ENCODE measurements around the gene SVBP. TPM values are rescaled to one million over a fixed set of nuclear protein-coding genes. Genes with fewer than 3 reads are reported as not detected.

SVBP gene
- total RNA-seq, 4 donors from 2014 or later, result 15.5 to 26.4 (median 24.9) TPM

DNA sequence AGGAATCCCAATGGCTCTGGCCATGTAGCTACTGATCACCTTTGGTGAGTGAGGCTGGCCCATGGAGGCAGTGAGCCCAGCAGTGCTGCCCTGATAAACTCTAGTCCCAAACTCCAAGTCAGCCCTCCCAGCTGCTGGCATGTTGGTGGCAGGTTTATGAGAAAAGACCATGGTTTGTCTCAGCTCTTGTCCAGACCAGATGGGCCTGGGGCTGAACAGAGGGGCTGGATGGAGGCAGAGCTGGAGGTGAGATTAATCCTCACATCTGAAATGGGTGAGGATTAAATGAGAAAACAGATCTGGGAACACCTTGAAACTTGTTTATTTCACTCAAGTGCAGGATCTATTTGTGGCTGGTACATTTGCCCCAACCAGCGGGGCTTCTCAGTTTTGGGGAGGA, 29.2 kb downstream of the SVBP start:
- intact Hi-C loops (cut with DNase I; ENCODE audit: low total_unique reads), result no loop called here
- Histone ChIP-seq H3K9me3 (no peaks in the 10 kb centered on the region), H3K4me3 (no peak overlapping the region), H3K36me3 (no peaks in the 10 kb centered on the region), H3K27ac (no peak overlapping the region), H3K27me3 (peaks cover 0 to 10% (median 0%) of the 10 kb centered on the region in 3 donors), H3K4me1 (peaks cover 0 to 11% of the 10 kb centered on the region in 2 donors)
- ATAC-seq (no peak), DNase-seq (no peak)
- TF ChIP-seq POLR2A (IDR thresholded peaks at IDR 0.05) (no peak), CTCF (IDR thresholded peaks at IDR 0.05 in 4 of 5, conservative IDR thresholded peaks at IDR 0.05 in 1 of 5) (no peak)
- in situ Hi-C loops (cut with MboI; ENCODE audit: low sequenced_read_pairs in 4 of 4), result loop anchor here in 2 of 4 donors (25.0 kb wide), 1 partner anchor 274 kb away; no protein-coding TSS in a partner anchor

- ATAC-seq, result no peak
- Histone ChIP-seq H3K27me3 (peaks cover 0 to 10% (median 0%) of the 10 kb centered on the region in 3 donors), H3K36me3 (no peaks in the 10 kb centered on the region), H3K4me3 (no peak overlapping the region), H3K4me1 (peaks cover 0 to 11% of the 10 kb centered on the region in 2 donors), H3K9me3 (no peaks in the 10 kb centered on the region), H3K27ac (no peak overlapping the region)
- no peak for DNase-seq
- in situ Hi-C loops (cut with MboI; ENCODE audit: low sequenced_read_pairs in 4 of 4) (loop anchor here in 2 of 4 donors (25.0 kb wide), 1 partner anchor 276 kb away; no protein-coding TSS in a partner anchor), intact Hi-C loops (cut with DNase I; ENCODE audit: low total_unique reads) (no loop called here)
- no peak for TF ChIP-seq CTCF (IDR thresholded peaks at IDR 0.05 in 4 of 5, conservative IDR thresholded peaks at IDR 0.05 in 1 of 5)
- TF ChIP-seq POLR2A (IDR thresholded peaks at IDR 0.05), result no peak
These were observed 31.1 kb downstream of the SVBP start for GRCh38 chr1:42786097-42786496.

DNA sequence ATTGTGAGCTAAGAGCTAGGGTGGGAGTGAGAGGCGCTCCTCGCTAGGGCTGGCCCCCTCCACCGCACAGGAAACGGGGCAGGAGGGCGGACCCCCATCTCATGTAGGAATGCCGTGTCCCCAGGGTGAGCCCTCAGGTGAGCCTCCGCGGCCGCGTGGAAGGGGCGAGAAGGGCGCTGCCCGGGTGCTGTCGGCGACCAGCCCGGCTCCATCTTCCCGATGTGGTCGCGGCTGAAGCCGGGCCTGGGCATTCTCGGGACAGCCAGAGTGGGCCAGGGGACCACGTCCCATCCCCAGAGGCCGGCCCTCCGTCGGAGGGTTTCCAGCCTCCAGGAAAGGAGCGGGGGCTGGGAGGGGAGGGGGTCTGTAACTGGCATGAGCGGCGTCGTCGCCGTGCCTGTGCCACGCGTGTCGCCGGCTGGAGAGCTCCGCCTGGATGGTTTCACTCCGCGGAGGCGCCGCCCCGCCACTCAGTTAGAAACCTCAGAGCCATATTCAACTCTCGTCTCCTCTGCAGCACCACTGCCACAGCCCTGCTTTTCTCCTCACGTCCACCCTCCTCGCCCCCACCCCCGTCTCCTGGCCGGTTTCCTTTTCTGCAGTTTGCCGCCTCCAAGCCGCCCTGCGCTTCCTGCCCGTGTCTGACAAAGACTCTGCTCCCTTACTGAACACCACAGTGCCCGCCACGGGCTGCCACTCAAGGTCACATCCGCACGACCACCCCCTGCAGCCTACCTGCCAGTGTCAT, 32.1 kb downstream of the SVBP start, which contains the start of gene TMEM269:
Gene TMEM269, plus strand, starts transcription at position 46 of the 748 bp plus-strand sequence. CDS start 4,903 bp downstream, outside the sequence.
- no peak within 1 kb of the TSS for H3K27ac ChIP-seq
- peaks cover 0 to 11% of the 10 kb centered on the region in 2 donors for H3K4me1 ChIP-seq
- no peak for ATAC-seq
- TF ChIP-seq CTCF (IDR thresholded peaks at IDR 0.05 in 4 of 5, conservative IDR thresholded peaks at IDR 0.05 in 1 of 5), result no peak
- no peak for TF ChIP-seq POLR2A (IDR thresholded peaks at IDR 0.05)
- H3K36me3 ChIP-seq, result peaks cover 0 to 9% of the 10 kb centered on the region in 2 donors
- peak within 1 kb of the TSS; percentile 36 to 52 (median 48) for H3K4me3 ChIP-seq
- in situ Hi-C loops (cut with MboI; ENCODE audit: low sequenced_read_pairs in 4 of 4), result loop anchor here in 2 of 4 donors (25.0 kb wide), 1 partner anchor 277 kb away; no protein-coding TSS in a partner anchor
- H3K9me3 ChIP-seq, result no peaks in the 10 kb centered on the region
- no peak for DNase-seq
- peaks cover 0 to 10% (median 0%) of the 10 kb centered on the region in 3 donors for H3K27me3 ChIP-seq
- intact Hi-C loops (cut with DNase I; ENCODE audit: low total_unique reads), result no loop called here

GRCh38 chr1:42784547-42784945, 32.7 kb downstream of the SVBP start:
- no peak for TF ChIP-seq POLR2A (IDR thresholded peaks at IDR 0.05)
- no peak for TF ChIP-seq CTCF (IDR thresholded peaks at IDR 0.05 in 4 of 5, conservative IDR thresholded peaks at IDR 0.05 in 1 of 5)
- intact Hi-C loops (cut with DNase I; ENCODE audit: low total_unique reads), result no loop called here
- Histone ChIP-seq H3K4me1 (peaks cover 0 to 11% of the 10 kb centered on the region in 2 donors), H3K9me3 (no peaks in the 10 kb centered on the region), H3K27me3 (peaks cover 0 to 10% (median 0%) of the 10 kb centered on the region in 3 donors), H3K4me3 (peak overlapping the region in 2 of 4 donors; percentile 47 to 49), H3K36me3 (peaks cover 0 to 12% of the 10 kb centered on the region in 2 donors), H3K27ac (no peak overlapping the region)
- in situ Hi-C loops (cut with MboI; ENCODE audit: low sequenced_read_pairs in 4 of 4), result loop anchor here in 2 of 4 donors (25.0 kb wide), 1 partner anchor 278 kb away; no protein-coding TSS in a partner anchor
- no peak for DNase-seq
- ATAC-seq, result no peak
